Measurements from ENCODE around the gene TLX2. TPM values are rescaled to one million over a fixed set of nuclear protein-coding genes. Genes with fewer than 3 reads are reported as not detected.
"Not testable (repeated sequence)": the region's sequence is repeated elsewhere in the genome, so short reads cannot be mapped to it uniquely, and the experiment has no call there.

The TLX2 gene
- total RNA-seq: 1 to 10 TPM in 1 of 6 donors, under 1 TPM in 1, not detected in 4; 0.26 to 2.6 TPM

DNA sequence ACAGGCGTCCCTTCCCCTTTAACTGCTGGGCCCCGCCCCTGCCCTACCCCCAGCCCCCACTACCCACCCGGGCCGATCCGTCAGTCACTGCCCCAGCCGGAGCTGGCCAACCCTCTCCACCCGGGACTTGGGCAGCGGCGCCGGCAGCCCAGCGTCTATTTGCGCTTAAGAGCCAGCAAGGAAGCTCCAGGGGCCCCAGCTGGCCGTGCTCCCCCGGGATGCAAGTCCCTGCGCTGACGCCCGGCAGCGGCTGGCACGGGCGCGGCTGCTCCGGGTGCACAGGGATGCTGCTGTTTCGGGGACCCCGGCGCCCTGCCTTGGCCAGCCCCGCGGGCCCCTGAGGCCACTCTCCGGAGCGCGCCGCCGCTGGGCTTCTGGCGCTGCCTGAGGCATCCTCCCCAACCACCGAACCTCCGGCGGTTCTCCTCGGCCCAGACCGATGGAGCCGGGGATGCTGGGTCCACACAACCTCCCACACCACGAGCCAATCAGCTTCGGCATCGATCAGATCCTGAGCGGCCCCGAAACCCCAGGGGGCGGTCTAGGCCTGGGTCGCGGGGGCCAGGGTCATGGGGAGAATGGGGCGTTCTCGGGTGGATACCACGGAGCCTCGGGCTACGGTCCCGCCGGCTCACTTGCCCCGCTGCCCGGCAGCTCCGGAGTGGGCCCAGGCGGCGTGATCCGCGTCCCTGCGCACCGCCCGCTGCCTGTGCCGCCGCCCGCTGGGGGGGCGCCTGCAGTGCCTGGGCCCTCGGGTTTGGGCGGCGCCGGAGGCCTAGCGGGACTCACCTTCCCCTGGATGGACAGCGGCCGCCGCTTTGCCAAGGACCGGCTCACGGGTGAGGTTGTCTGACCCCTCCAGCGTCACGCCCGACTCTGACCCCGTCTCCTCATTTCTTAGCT, at the start of gene TLX2:
Gene TLX2, plus strand, starts transcription at position 83 of the 903 bp plus-strand sequence. Its CDS starts 357 bp downstream, at position 440.
- Histone ChIP-seq H3K27me3 (peaks cover 6 to 62% (median 44%) of the 10 kb centered on the region in 4 donors), H3K36me3 (no peaks in the 10 kb centered on the region), H3K4me3 (peak within 1 kb of the TSS in 1 of 4 donors; percentile 49), H3K27ac (no peak within 1 kb of the TSS), H3K4me1 (peaks cover 25 to 31% (median 29%) of the 10 kb centered on the region in 4 donors), H3K9me3 (no peaks in the 10 kb centered on the region)
- ATAC-seq (ENCODE audit: low FRiP score in 2 of 2): peak in 1 of 2 donors; percentile 9
- 0 to 5% methylated on average over 2 to 37 of the region's 82 CpGs for WGBS, 2 donors
- TF ChIP-seq POLR2AphosphoS5 (IDR thresholded peaks at IDR 0.05): no peak
- TF ChIP-seq POLR2A (IDR thresholded peaks at IDR 0.05): no peak
- TF ChIP-seq, protein P1, sequence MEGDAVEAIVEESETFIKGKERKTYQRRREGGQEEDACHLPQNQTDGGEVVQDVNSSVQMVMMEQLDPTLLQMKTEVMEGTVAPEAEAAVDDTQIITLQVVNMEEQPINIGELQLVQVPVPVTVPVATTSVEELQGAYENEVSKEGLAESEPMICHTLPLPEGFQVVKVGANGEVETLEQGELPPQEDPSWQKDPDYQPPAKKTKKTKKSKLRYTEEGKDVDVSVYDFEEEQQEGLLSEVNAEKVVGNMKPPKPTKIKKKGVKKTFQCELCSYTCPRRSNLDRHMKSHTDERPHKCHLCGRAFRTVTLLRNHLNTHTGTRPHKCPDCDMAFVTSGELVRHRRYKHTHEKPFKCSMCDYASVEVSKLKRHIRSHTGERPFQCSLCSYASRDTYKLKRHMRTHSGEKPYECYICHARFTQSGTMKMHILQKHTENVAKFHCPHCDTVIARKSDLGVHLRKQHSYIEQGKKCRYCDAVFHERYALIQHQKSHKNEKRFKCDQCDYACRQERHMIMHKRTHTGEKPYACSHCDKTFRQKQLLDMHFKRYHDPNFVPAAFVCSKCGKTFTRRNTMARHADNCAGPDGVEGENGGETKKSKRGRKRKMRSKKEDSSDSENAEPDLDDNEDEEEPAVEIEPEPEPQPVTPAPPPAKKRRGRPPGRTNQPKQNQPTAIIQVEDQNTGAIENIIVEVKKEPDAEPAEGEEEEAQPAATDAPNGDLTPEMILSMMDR (IDR thresholded peaks at IDR 0.05): no peak
- no peak for TF ChIP-seq EP300 (IDR thresholded peaks at IDR 0.05)
- DNase-seq: peak in 1 of 2 donors; percentile 86

DNA sequence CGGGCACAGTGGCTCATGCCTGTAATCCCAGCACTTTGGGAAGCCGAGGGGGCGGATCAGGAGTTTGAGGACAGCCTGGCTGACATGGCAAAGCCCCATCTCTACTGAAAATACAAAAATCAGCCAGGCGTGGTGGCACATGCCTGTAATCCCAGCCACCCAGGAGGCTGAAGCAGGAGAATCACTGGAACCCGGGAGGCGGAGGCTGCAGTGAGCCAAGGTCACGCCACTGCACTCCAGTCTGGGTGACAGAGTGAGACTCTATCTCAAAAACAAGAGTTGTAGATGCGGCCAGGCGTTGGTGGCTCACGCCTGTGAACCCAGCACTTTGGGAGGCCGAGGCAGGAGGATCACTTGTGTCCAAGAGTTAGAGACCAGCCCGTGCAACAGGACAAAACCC, 43.5 kb upstream of the TLX2 start:
- H3K27ac ChIP-seq; H3K27me3 ChIP-seq; ATAC-seq (ENCODE audit: low FRiP score in 2 of 2); H3K4me3 ChIP-seq; H3K9me3 ChIP-seq: not testable (repeated sequence)
- peaks cover 0 to 17% (median 11%) of the 10 kb centered on the region in 4 donors for H3K36me3 ChIP-seq
- H3K4me1 ChIP-seq: peaks cover 18 to 26% (median 23%) of the 10 kb centered on the region in 4 donors
- peak in 1 of 2 donors; percentile 25 for DNase-seq
- WGBS, 2 donors: 95 to 96% methylated on average over 12 of the region's 12 CpGs

DNA sequence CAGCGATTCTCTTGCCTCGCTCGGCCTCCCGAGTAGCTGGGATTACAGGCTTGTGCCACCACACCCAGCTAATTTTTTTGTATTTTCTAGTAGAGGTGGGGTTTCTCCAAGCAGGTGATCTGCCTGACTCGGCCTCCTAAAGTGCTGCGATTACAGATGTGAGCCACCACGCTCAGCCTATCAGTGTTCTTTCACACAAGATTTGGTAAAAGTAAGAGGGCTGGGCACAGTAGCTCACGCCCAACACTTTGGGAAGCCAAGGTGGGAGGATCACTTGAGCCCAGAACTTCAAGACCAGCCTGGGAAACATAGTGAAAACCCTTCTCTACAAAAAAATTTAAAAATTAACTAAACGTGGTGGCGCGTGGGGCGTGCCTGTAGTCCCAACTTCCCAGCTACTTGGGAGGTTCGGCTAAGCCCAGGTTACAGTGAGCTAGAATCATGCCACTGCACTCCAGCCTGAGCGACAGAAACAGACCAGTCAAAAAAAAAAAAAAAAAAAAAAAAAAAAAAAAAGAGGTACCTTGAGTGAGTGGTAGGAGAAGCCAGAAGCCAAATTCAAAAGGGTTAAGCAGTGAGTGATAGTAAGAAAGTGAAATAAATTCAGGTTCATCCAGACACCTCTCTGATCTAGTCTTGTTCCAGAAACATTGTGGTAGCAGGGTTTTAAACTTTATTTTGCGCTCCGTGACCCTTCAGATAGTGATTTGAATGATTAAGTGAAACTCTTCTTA, 42.8 kb upstream of the TLX2 start:
- H3K9me3 ChIP-seq: no peaks in the 10 kb centered on the region
- DNase-seq: no peak
- no peak for ATAC-seq (ENCODE audit: low FRiP score in 2 of 2)
- WGBS, 2 donors: 62 to 68% methylated on average over 16 of the region's 16 CpGs
- TF ChIP-seq, protein P1 (IDR thresholded peaks at IDR 0.05): no peak
- peak overlapping the region; percentile 62 to 80 (median 74) for H3K4me3 ChIP-seq
- peaks cover 0 to 19% (median 12%) of the 10 kb centered on the region in 4 donors for H3K36me3 ChIP-seq
- peak overlapping the region; percentile 86 to 93 (median 90) for H3K27ac ChIP-seq
- H3K4me1 ChIP-seq: peaks cover 13 to 22% (median 19%) of the 10 kb centered on the region in 4 donors
- H3K27me3 ChIP-seq: no peaks in the 10 kb centered on the region

DNA sequence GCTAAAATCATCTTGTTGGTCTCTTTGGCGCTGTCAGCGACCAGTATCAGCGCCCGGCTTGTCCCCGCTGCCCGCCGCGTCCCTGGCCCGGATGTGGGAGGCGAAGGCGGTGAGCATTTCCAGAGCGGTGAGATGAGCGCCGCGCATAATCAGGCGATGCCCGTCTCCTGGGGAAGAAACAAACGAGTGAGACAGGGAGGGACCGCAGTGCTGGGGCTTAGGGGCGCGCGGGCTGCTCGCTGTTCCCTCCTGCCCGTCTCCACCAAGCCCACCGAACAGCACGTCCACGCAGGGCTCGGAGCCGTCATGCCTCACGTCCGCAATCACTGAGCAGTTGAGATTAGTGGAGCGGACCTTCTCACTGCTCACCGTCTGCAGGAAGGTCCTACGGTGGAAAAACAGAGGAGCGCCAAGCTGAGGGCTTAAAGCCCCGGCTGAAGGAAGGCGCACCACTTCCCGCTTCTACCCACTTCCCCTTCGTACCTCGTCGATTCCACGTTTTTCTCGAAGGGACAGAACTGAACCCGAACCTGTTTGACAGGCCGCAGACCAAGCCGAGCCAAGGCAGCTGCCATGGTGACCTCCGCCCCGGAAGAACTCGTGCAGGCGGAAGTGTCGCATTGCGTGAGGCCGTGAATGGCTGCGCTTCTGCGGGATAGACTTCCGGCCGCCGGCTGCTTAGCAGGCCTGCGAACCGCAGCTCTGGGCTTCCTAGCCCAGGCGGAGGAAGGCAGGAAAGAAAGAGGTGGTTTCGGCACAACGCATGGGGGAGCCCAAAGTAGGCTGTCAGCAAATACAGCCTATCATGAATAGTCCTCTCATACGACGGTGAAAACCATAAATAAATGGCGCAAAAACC, 41.9 kb upstream of the TLX2 start, which contains the start of gene MRPL53:
Gene MRPL53, minus strand, starts transcription at position 595 of the 859 bp plus-strand sequence. Its CDS starts 20 bp downstream, at position 575.
- 1% methylated on average over 56 to 58 of the region's 66 CpGs for WGBS, 2 donors
- peaks cover 21 to 30% (median 27%) of the 10 kb centered on the region in 4 donors for H3K4me1 ChIP-seq
- DNase-seq: peak; percentile 94 to 96
- peak; percentile 95 to 99 for ATAC-seq (ENCODE audit: low FRiP score in 2 of 2)
- no peaks in the 10 kb centered on the region for H3K9me3 ChIP-seq
- no peaks in the 10 kb centered on the region for H3K27me3 ChIP-seq
- H3K36me3 ChIP-seq: peaks cover 0 to 21% (median 12%) of the 10 kb centered on the region in 4 donors
- H3K27ac ChIP-seq: peak within 1 kb of the TSS; percentile 86 to 93 (median 90)
- TF ChIP-seq POLR2A (IDR thresholded peaks at IDR 0.05) (peak in 3 of 4 donors; percentile 50 to 93 (median 68)), EP300 (IDR thresholded peaks at IDR 0.05) (peak in 1 of 4 donors; percentile 65), POLR2AphosphoS5 (IDR thresholded peaks at IDR 0.05) (peak; percentile 95 to 99)
- TF ChIP-seq, protein P1 (IDR thresholded peaks at IDR 0.05): peak in 1 of 6 experiments; percentile 7
- peak within 1 kb of the TSS; percentile 62 to 80 (median 74) for H3K4me3 ChIP-seq
